Measurements from ENCODE around the gene RAC2. TPM values are rescaled to one million over a fixed set of nuclear protein-coding genes. Genes with fewer than 3 reads are reported as not detected.

The RAC2 gene
- total RNA-seq, 4 donors from 2014 or later: 10.0 to 124 (median 20.6) TPM

GRCh38 chr22:37186997-37187522 is 57.0 kb downstream of the RAC2 start:
- peak overlapping the region; percentile 45 to 81 (median 64) for H3K27ac ChIP-seq
- TF ChIP-seq POLR2A (IDR thresholded peaks at IDR 0.05): no peak
- no peak for TF ChIP-seq CTCF (IDR thresholded peaks at IDR 0.05)
- no peak overlapping the region for H3K4me3 ChIP-seq
- DNase-seq: peak in 2 of 3 donors; percentile 29 to 41
- H3K27me3 ChIP-seq: no peaks in the 10 kb centered on the region
- H3K4me1 ChIP-seq: peaks cover 0 to 25% (median 8%) of the 10 kb centered on the region in 4 donors
- no peaks in the 10 kb centered on the region for H3K9me3 ChIP-seq
- H3K36me3 ChIP-seq: no peaks in the 10 kb centered on the region

- H3K4me1 ChIP-seq: peaks cover 0 to 25% (median 8%) of the 10 kb centered on the region in 4 donors
- TF ChIP-seq POLR2A (IDR thresholded peaks at IDR 0.05) (no peak), CTCF (IDR thresholded peaks at IDR 0.05) (no peak)
- no peaks in the 10 kb centered on the region for H3K9me3 ChIP-seq
- no peaks in the 10 kb centered on the region for H3K27me3 ChIP-seq
- peak in 2 of 3 donors; percentile 47 to 58 for DNase-seq
- no peak overlapping the region for H3K4me3 ChIP-seq
- peak overlapping the region; percentile 45 to 81 (median 60) for H3K27ac ChIP-seq
- no peaks in the 10 kb centered on the region for H3K36me3 ChIP-seq
Observed at GRCh38 chr22:37186228-37186996, 57.7 kb downstream of the RAC2 start.

- Histone ChIP-seq H3K27me3 (no peaks in the 10 kb centered on the region), H3K4me1 (peaks cover 0 to 25% (median 8%) of the 10 kb centered on the region in 4 donors), H3K27ac (peak overlapping the region in 1 of 4 donors; percentile 55), H3K9me3 (no peaks in the 10 kb centered on the region), H3K4me3 (no peak overlapping the region), H3K36me3 (no peaks in the 10 kb centered on the region)
- TF ChIP-seq CTCF (IDR thresholded peaks at IDR 0.05): no peak
- TF ChIP-seq POLR2A (IDR thresholded peaks at IDR 0.05): no peak
- peak in 2 of 3 donors; percentile 37 to 43 for DNase-seq
Observed at GRCh38 chr22:37185646-37186227, 58.3 kb downstream of the RAC2 start.

GRCh38 chr22:37184816-37185541 is 59.1 kb downstream of the RAC2 start:
- peaks cover 0 to 30% (median 8%) of the 10 kb centered on the region in 4 donors for H3K4me1 ChIP-seq
- no peak overlapping the region for H3K4me3 ChIP-seq

More at GRCh38 chr22:37184816-37185541, 59.1 kb downstream of the RAC2 start:
- Histone ChIP-seq H3K9me3 (no peaks in the 10 kb centered on the region), H3K27me3 (no peaks in the 10 kb centered on the region), H3K36me3 (no peaks in the 10 kb centered on the region), H3K27ac (no peak overlapping the region)
- TF ChIP-seq POLR2A (IDR thresholded peaks at IDR 0.05) (no peak), CTCF (IDR thresholded peaks at IDR 0.05) (no peak)
- peak in 2 of 3 donors; percentile 27 to 42 for DNase-seq

Measured in Peyer's patch (tissue), 4 donors.